HepG2 (cell line): ENCODE measurements around the gene MTSS2. TPM values are rescaled to one million over a fixed set of nuclear protein-coding genes. Genes with fewer than 3 reads are reported as not detected.
A peak's percentile ranks its signal among the peaks of the same experiment; 100 is the strongest.

ENCODE experiments used
- BATF2 ChIP-seq: sonication (generic); formaldehyde crosslinking; IDR thresholded peaks from 2 replicates; pipeline ENCODE4 v1.8.0; 2022; ENCODE audit warnings: mild to moderate bottlenecking, missing genetic modification reagents, moderate library complexity
- BHLHE40 ChIP-seq: IDR thresholded peaks from 2 replicates; pipeline ENCODE4 v1.6.1; 2011; ENCODE audit warnings: low read length, improper control_type of control experiment
- FOXP1 ChIP-seq, 2 experiments: fragments of 450-650 bp in 1 of 2; IDR thresholded peaks; 2 replicates each; pipeline ENCODE4 v1.6.1; 2017 to 2018; ENCODE audit warnings: antibody characterized with exemption in 1 of 2
- GPN1 ChIP-seq: sonication (generic); formaldehyde crosslinking; IDR thresholded peaks from 2 replicates; pipeline ENCODE4 v1.5.1; 2020; ENCODE audit warnings: missing genetic modification reagents, borderline replicate concordance
- HNF1B ChIP-seq: sonication (generic); formaldehyde crosslinking; IDR thresholded peaks from 2 replicates; pipeline ENCODE4 v1.5.1; 2020; ENCODE audit warnings: mild to moderate bottlenecking, moderate library complexity, missing genetic modification reagents
- JUNB ChIP-seq: sonication (generic); formaldehyde crosslinking; IDR thresholded peaks from 2 replicates; pipeline ENCODE4 v1.8.0; 2022; ENCODE audit warnings: missing genetic modification reagents, mild to moderate bottlenecking, borderline replicate concordance
- KAT7 ChIP-seq: IDR thresholded peaks from 2 replicates; pipeline ENCODE4 v1.6.1; 2018; ENCODE audit warnings: borderline replicate concordance, missing compliant biosample characterization
- MAFK ChIP-seq, 2 experiments: IDR thresholded peaks in 1 of 2; conservative IDR thresholded peaks in 1 of 2; 2 replicates each; pipeline ENCODE4 v1.6.1; 2011; ENCODE audit warnings: improper control_type of control experiment in 2 of 2, low read length in 2 of 2
- PHF21A ChIP-seq: sonication (generic); formaldehyde crosslinking; IDR thresholded peaks from 2 replicates; pipeline ENCODE4 v1.5.0; 2020; ENCODE audit warnings: mild to moderate bottlenecking, missing genetic modification reagents
- RBM39 ChIP-seq: fragments of 200-400 bp; formaldehyde crosslinking; IDR thresholded peaks from one replicate; pipeline ENCODE4 v1.6.1; 2018; ENCODE audit warnings: antibody characterized with exemption, mild to moderate bottlenecking, low read depth, low read length; ENCODE audit not compliant: poor library complexity, severe bottlenecking
- RXRB ChIP-seq: IDR thresholded peaks from 2 replicates; pipeline ENCODE4 v1.6.1; 2016; ENCODE audit warnings: borderline replicate concordance, missing genetic modification reagents, missing compliant biosample characterization
- USF2 ChIP-seq, 2 experiments: sonication (generic) in 1 of 2; formaldehyde crosslinking in 1 of 2; IDR thresholded peaks; 2 replicates each; pipeline versions ENCODE4 v1.5.1 to v1.6.1; 2011 to 2020; ENCODE audit warnings: borderline replicate concordance in 1 of 2, low read depth in 1 of 2, low read length in 1 of 2, mild to moderate bottlenecking in 1 of 2, missing genetic modification reagents in 1 of 2, moderate library complexity in 1 of 2
- ZBTB26 ChIP-seq: IDR thresholded peaks from 2 replicates; pipeline ENCODE4 v1.6.1; 2016; ENCODE audit warnings: missing compliant biosample characterization, missing genetic modification reagents, borderline replicate concordance
- ZNF749 ChIP-seq: sonication (generic); formaldehyde crosslinking; IDR thresholded peaks from 2 replicates; pipeline ENCODE4 v1.8.0; 2022; ENCODE audit warnings: mild to moderate bottlenecking, missing genetic modification reagents, moderate library complexity, borderline replicate concordance
- ZNF766 ChIP-seq: sonication (generic); formaldehyde crosslinking; IDR thresholded peaks from 2 replicates; pipeline ENCODE4 v1.5.0; 2020; ENCODE audit warnings: missing genetic modification reagents, borderline replicate concordance
- ZNF775 ChIP-seq: sonication (generic); formaldehyde crosslinking; IDR thresholded peaks from 2 replicates; pipeline ENCODE4 v1.4.0; 2020; ENCODE audit warnings: missing genetic modification reagents, mild to moderate bottlenecking, moderate library complexity, borderline replicate concordance
- ZNF800 ChIP-seq: sonication (generic); formaldehyde crosslinking; IDR thresholded peaks from 2 replicates; pipeline ENCODE4 v1.4.0; 2020; ENCODE audit warnings: missing genetic modification reagents
- polyA plus RNA-seq, 8 experiments: library from polyadenylated mRNA; depleted of rRNA in 3 of 8; stranded (reverse) in 7 of 8; unstranded in 1 of 8; fragments of >200 nt; fragmentation: Illumina TruSeq in 4 of 8; extraction: Trizol in 4 of 8; gene quantifications; 2 replicates each; pipeline versions ENCODE4 v1.2.1 to v1.2.3, GENCODE V29; 2011 to 2016; ENCODE audit warnings: low read depth in 4 of 8, missing spikeins in 1 of 8, mixed read lengths in 1 of 8; ENCODE audit not compliant: insufficient read depth in 1 of 8
- total RNA-seq, 5 experiments: library from RNA; depleted of rRNA; stranded (reverse); fragments of >200 nt; fragmentation: Illumina TruSeq; extraction: Trizol; gene quantifications; 2 replicates each; pipeline ENCODE4 v1.2.3, GENCODE V29; 2016; ENCODE audit warnings: low read depth in 1 of 5

MTSS2 gene
- total and polyA plus RNA-seq, 2 of the 13 experiments (the other 11 are each of a cell fraction or from before 2014, with no cell fraction given): 132 to 242 TPM

GRCh38 chr16:70711211-70712031 lies 25.6 kb upstream of the MTSS2 start (continued):
- TF ChIP-seq BATF2 (CRISPR knock-in tag): no peak
- TF ChIP-seq ZNF800 (CRISPR knock-in tag): peak; percentile 82
- peak; percentile 73 for TF ChIP-seq HNF1B
- TF ChIP-seq BHLHE40: no peak
- no peak for TF ChIP-seq ZNF775 (CRISPR knock-in tag)
- no peak for TF ChIP-seq JUNB (CRISPR knock-in tag)
- peak; percentile 72; the same call in 1 of the 2 replicates for TF ChIP-seq ZBTB26 (CRISPR knock-in tag)
- TF ChIP-seq ZNF766: peak; percentile 50; the same call in 1 of the 2 replicates
- peak; percentile 72; the same call in 1 of the 2 replicates for TF ChIP-seq KAT7 (CRISPR knock-in tag)
- TF ChIP-seq USF2 (IDR thresholded peaks at IDR 0.05; ENCODE audit: low read depth, low read length): no peak
- TF ChIP-seq USF2 (CRISPR knock-in tag; IDR thresholded peaks at IDR 0.05; ENCODE audit: borderline replicate concordance): 0 out of 2 replicates have a peak, but pooled peaks have one; percentile 46
- TF ChIP-seq RBM39: no peak
- TF ChIP-seq ZNF749 (CRISPR knock-in tag): no peak
- no peak for TF ChIP-seq FOXP1 (IDR thresholded peaks at IDR 0.05)
- no peak for TF ChIP-seq FOXP1 (CRISPR knock-in tag; IDR thresholded peaks at IDR 0.05)
- TF ChIP-seq MAFK (conservative IDR thresholded peaks at IDR 0.05 in 1 of 2, IDR thresholded peaks at IDR 0.05 in 1 of 2; ENCODE audit: low read length in 2 of 2): no peak
- TF ChIP-seq RXRB (CRISPR knock-in tag): peak; percentile 74; the same call in 1 of the 2 replicates
- peak; percentile 96 for TF ChIP-seq PHF21A (CRISPR knock-in tag)
- TF ChIP-seq GPN1 (CRISPR knock-in tag): no peak
